AG20443 (cell line): ENCODE measurements around the gene TCIRG1.

ENCODE experiments used
- DNase-seq: peaks from one replicate; pipeline ENCODE4 v3.0.0; 2012; ENCODE audit warnings: low spot score, mixed read lengths

The TCIRG1 gene

DNA sequence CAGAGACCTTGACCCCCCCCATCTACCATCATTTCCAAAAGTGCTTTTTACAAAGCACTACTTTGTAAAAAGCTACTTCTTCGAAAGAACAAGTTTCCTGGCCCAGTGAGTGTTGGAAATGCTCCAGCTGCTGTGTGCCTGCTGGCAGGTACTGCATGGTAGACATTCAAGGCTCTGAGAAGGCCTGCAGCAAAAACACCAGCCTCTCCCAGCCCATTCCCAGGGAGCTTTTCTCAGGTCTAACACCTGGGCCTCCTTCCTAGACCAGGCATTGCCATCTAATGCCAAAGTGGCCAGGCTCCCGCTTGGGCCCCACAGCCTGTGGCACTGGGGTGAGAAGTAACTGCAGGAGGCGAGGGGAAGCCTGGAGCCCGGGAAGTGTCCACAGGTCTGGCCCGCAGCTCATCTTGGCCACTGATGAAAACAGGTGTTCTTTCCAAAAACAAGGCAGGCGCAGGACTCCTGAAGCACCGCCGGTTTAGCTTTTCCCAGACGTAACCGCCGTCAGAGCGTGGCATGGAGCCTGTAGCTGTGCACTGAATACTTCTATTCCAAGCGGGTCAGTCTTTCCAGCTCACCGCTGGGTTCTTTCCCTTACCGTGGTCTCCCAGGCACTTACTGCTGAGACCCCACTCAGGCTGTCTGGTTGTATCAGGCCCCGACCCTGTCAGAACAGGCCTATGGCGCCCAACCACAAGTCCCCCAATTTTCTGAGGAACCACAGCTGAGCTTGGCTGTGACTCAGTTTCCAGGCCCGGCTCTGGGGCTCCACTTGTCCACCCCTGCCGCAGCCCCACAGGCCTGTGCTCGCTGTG lies 1.2 kb upstream of the TCIRG1 start:
- DNase-seq = no peak

DNA sequence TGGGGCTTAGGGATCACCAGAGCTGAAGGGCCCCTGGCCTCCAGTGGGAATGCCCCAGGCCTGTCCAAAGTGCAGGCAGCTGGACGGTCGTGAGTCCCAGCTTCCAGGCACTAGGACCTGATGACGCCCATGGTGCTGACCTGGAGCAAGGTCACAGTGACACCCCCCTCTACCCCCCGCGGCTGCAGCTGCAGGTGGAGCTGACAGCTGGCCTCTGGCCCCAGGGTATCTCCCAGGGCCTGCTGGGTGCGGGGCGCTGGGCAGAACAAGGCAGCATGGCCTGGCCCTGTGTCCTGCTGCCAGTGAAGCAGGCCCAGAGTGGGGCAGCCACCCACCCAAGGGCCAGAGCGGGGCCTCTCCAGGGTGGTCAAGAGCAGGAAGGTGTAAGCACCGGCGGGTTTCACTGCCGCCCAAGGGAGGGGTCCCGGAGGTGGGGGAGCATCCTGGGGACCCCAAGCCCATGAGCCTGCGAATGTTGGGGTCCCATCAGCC lies 553 bp upstream of the TCIRG1 start:
- no peak for DNase-seq

DNA sequence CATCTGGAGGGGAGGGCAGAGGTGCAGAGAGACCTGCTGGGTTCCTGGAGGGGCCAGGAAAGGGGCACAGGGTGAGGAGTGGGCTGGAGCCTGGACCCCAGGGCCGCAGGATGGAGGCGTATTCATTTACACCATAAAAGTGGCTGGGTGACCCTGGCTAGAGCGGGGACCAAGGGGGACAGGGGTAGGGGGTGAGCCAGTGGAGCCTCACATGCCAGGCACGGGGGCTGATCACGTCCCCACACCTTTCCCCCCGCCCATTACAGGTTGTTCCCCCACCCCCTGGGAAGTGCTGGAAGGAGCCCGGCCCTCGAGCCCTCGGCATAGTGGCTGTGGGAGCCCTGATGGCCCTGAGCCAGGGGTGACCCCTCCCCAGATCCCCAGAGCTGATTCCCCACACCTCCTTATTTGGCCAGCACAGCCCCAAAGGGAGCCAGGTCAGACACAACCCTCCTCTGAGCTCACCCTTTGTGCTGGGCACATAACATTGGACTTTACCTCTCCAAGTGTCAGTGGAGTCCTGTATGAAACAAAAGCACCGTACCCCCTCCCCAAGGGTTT lies 781 bp downstream of the TCIRG1 start:
- DNase-seq = no peak

DNA sequence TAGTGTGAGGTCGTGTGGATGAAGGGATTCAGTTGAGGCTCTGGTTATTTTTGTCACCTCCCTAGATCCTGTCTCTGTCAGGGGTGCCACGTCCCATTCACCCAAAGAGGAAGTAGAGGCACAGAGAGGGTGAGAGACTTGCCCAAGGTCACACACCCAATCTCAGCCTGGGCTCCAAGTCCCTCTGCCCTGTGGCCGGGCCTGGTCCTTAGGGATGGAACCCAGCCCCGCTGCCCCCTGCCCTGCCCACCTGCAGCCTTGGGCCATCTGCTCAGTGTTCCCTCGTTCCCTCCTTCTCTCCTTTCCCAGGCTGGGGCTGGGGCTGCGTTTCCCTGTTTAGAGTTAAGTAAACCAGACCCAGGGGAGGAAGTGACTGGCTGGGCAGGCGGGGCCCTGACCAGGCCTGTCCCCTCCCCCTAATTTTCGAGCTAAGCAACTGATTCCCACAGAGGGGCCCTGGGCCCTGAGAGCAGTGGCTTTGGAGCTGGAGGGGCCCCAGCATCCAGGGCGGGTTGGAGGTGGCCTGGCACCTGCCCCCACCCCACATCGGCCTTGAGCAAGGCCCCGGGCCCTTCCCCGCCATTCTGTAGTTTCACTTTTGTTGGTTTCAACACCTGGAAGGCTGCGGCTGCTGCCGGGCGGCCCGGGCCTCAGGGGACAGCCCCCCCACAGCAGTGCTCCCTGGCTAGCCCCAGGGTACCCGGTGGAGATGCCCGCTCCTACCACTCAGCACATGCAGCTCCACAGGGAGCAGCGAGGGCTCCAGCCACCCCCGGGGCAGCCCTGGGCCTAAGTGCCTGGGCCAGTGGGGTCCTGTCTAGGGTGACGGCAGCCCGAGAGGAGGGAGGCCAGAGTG lies 1.5 kb downstream of the TCIRG1 start:
- DNase-seq = peak; percentile 79

DNA sequence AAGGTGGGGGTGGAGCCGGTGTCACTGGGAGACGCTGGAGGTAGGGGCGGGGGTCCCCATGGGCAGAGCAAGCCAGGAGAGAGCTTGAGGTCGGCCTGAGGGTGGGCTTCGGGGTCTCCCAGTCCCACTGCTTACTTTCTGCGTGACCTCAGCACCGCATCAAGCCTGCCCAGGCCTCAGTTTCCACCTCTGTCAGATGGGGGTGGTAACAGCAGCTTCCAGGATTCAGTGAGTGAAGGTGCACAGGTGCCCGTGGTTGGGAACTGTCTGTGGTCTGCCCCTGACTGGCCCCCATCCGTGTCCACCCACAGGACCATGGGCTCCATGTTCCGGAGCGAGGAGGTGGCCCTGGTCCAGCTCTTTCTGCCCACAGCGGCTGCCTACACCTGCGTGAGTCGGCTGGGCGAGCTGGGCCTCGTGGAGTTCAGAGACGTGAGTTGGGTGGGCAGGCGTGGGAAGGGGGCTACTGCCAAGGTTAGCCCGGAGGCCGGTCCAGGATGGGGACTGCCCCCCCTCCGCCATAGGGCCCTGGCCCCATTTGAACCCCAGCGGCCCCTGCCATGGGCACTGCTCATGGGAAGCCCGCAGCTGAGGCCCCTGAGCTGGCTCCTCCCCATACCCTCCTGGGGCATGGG lies 2.2 kb downstream of the TCIRG1 start:
- no peak for DNase-seq

DNA sequence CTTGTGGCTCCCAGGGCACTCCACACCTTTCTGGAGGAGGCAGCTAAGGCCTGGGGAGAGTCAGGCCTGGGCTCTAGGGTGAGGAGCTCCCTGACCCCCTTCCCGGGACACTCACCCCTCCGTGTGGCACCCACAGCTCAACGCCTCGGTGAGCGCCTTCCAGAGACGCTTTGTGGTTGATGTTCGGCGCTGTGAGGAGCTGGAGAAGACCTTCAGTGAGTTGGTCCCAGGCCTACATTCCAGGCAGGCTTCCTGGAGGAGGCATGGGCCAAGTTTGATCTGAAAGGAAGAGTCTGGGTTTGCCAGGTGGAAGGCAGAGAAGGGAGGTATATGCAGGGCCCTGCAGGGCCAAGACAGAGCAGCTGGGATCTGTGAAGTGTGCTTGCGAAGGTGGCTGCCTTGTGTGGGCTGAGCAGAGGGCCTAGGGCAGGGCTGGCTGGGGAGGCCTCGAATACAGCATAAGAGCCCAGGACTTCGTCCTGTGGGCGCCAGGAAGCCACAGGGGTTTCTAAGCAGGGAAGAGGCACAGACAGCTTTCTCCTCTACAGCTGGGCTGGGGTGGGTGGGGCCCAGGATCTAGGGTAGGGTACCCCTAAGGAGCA lies 2.9 kb downstream of the TCIRG1 start:
- DNase-seq = no peak

DNA sequence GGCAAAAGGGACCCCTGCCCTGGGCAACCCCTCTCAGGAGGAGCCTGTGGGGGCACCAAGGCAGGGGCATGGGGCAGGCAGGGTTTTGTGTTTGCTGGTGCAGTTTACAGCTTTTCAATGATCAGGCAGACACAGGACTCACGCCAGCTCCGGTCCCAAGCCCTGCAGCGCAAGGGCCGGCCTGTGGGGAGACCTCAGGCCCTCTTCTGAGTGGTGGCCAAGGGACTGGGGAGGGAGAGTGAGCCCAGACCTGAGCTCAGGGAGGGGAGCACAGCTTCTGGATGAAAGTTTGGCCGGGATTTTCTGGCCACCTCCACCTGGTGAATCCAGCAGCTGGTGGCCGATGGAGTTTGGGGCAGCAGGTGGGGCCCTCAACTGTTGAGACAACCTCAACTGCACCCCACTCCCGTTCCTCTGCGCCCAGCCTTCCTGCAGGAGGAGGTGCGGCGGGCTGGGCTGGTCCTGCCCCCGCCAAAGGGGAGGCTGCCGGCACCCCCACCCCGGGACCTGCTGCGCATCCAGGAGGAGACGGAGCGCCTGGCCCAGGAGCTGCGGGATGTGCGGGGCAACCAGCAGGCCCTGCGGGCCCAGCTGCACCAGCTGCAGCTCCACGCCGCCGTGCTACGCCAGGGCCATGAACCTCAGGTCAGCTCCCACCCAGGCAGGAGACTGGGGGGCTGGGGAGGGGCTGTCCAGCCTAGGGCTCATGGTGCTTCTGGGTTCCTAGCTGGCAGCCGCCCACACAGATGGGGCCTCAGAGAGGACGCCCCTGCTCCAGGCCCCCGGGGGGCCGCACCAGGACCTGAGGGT lies 3.6 kb downstream of the TCIRG1 start:
- no peak for DNase-seq

DNA sequence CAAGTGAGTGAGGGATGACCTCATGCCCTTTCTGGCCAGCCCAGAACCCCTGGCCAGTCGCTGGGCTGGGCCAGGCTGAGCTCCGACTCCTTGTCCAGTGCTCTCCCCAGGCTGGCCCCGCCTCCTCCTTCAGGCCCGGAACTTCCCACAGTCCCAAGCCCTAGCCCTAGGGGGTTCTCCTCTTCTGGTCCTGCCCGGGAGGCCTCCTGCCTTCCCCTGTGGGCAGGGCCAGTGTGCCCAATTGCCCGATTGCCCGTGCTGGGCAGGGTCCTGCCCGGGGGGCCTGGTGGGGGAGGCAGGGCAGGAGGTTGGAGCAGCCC lies 4.2 kb downstream of the TCIRG1 start:
- DNase-seq = no peak

DNA sequence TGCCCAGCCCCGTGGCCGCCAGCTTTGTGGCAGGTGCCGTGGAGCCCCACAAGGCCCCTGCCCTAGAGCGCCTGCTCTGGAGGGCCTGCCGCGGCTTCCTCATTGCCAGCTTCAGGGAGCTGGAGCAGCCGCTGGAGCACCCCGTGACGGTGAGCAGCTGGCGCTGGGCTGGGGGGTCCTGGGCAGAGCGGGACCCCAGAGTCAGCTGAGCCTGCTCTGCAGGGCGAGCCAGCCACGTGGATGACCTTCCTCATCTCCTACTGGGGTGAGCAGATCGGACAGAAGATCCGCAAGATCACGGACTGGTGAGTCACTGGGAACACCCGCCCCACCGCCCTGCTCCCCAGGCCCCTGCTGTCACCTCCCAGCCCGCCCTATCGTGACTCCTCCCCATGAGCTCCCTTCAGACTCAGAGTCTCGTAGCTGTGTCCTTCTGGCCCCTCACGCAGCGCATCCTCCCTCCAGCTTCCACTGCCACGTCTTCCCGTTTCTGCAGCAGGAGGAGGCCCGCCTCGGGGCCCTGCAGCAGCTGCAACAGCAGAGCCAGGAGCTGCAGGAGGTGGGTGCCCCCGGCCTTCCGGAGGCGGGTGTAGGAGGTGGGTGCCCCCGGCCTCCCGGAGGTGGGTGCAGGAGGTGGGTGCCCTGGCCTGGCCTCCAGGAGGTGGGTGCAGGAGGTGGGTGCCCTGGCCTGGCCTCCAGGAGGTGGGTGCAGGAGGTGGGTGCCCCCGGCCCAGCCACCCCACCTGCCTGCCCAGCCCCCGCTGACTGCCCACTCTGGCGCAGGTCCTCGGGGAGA lies 4.7 kb downstream of the TCIRG1 start:
- DNase-seq = peak; percentile 60

DNA sequence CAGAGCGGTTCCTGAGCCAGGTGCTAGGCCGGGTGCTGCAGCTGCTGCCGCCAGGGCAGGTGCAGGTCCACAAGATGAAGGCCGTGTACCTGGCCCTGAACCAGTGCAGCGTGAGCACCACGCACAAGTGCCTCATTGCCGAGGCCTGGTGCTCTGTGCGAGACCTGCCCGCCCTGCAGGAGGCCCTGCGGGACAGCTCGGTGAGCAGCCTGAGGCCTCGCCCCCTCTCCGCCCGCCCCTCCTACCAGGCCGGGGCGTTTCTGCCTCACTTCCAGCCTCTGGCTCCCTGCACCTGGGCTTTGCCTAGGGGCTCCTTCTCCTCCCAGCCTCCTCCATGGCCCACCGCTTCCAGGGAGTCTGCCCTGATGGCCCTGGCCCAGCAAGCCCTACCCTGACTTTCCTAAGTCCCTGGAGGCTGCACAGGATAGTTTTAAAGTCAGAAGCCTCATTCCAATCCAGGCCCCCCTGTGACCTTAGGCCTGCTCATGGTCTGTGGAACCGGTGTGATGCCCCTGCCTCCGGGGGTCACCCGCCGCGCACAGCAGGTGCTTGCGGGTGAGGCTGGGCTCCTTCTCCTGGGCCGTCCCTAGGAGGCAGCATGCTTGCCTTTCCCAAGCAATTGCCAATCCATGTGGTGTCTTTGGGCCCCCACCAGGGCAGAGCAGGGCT lies 5.5 kb downstream of the TCIRG1 start:
- no peak for DNase-seq

DNA sequence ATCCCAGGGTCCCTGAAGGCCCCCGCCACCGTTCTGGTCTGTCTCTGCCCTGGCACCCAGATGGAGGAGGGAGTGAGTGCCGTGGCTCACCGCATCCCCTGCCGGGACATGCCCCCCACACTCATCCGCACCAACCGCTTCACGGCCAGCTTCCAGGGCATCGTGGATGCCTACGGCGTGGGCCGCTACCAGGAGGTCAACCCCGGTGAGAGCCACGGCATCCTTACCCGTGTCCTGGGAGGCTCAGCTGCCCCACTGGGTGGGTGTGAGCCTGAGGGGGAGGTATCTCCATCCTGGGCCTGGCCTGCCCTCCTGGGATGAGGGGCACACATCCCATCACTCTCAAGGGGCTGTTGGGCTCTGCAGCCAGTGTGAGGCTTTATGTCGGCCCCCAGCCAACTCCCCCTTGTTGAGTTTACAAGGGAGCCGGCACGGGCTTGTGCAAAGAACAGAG lies 6.1 kb downstream of the TCIRG1 start:
- no peak for DNase-seq

DNA sequence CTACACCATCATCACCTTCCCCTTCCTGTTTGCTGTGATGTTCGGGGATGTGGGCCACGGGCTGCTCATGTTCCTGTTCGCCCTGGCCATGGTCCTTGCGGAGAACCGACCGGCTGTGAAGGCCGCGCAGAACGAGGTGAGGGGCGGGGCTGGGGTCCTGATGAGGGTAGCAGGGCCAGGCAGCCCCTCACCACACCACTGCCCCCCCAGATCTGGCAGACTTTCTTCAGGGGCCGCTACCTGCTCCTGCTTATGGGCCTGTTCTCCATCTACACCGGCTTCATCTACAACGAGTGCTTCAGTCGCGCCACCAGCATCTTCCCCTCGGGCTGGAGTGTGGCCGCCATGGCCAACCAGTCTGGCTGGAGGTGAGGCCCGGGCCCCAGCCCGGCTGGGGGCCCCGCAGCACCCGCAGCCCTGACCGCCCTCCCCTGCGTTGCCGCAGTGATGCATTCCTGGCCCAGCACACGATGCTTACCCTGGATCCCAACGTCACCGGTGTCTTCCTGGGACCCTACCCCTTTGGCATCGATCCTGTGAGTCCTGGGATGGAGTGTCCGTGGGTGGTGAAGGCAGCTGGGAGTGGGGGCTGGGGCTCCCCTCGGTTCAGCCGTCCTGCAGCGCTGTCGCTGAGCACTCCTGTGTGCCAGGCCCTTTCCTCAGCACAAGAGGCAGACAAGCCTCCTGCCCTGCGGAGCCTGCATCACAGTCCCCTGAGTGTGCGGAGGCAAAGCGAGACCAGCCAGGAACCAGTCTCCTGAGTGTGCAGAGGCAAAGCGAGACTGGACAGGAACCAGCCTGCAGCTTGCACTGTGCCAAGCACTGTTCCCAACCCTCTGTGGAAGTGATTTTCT lies 8.8 kb downstream of the TCIRG1 start:
- no peak for DNase-seq

DNA sequence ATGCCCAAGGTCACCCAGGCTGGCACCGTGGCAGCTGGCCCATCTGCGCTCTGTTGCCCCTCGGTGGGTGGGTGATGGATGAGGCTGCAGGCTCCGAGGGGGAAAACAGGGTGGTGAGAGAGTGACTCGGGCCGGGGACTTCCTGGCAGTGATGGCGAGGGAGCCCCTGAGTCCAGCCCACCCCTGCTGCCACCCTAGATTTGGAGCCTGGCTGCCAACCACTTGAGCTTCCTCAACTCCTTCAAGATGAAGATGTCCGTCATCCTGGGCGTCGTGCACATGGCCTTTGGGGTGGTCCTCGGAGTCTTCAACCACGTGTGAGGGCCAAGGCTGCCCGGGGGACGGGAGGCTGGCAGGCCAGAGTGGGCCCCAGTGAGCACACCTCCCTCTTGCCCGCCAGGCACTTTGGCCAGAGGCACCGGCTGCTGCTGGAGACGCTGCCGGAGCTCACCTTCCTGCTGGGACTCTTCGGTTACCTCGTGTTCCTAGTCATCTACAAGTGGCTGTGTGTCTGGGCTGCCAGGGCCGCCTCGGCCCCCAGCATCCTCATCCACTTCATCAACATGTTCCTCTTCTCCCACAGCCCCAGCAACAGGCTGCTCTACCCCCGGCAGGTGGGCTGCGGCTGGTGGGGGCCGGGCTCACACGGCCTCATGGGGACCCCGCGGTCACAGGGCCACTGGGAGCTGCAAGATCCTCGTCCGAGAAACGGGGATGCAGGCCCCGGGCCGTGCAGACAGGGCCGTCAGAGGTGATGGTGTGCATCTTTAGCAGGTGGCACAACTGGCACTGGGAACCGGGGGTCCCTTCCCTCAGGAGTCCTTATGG lies 10.1 kb downstream of the TCIRG1 start:
- no peak for DNase-seq

DNA sequence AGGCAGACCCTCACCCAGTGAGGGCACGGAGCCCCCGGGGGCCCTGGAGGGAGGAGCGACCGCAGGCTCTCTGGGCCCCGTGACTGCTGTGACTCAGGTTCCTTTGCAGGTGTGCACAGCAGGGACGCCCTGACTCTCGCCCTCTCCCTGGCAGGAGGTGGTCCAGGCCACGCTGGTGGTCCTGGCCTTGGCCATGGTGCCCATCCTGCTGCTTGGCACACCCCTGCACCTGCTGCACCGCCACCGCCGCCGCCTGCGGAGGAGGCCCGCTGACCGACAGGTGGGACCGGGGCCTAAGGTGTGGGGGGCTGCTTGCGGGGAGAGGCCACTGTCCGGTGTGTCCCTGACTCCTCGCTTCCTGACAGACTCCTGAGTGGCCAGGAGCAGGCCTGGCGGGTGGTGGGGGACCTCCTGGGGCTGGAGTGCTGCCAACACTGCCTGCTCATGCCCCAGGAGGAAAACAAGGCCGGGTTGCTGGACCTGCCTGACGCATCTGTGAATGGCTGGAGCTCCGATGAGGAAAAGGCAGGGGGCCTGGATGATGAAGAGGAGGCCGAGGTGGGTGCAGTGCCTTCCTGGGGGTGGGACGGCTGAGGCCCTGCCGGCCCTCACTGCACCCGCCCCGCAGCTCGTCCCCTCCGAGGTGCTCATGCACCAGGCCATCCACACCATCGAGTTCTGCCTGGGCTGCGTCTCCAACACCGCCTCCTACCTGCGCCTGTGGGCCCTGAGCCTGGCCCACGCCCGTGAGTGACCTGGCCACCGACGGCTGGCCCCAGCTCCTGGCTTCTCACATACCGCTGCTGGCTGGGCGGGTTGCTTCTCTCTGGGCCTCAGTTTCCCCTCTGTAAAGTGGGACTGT lies 10.9 kb downstream of the TCIRG1 start:
- no peak for DNase-seq

DNA sequence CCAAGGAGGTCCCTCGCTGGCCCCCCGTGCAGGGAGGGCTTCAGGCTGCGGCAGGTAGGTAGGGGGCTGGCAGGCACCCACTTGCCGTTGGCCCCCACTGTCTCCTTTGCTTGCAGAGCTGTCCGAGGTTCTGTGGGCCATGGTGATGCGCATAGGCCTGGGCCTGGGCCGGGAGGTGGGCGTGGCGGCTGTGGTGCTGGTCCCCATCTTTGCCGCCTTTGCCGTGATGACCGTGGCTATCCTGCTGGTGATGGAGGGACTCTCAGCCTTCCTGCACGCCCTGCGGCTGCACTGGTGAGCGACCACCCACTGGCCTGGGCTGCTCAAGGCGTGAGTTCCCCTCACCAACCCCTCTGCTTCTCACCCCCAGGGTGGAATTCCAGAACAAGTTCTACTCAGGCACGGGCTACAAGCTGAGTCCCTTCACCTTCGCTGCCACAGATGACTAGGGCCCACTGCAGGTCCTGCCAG lies 11.6 kb downstream of the TCIRG1 start:
- DNase-seq = no peak
